NK-92 treated with Interleukin-12 subunit alpha and Interleukin-12 subunit beta, amount 100 ng/mL, for 24 hours (cell line): Measurements from ENCODE around the gene DPYSL4.

Source experiments
- DNase-seq: peaks from one replicate; lab custom pipeline; 2025; lab: John Stamatoyannopoulos, UW

Gene DPYSL4

GRCh38 chr10:132178672-132179545 lies 7.8 kb upstream of the DPYSL4 start:
- no peak for DNase-seq

- no peak for DNase-seq
These were observed 7.0 kb upstream of the DPYSL4 start for GRCh38 chr10:132179551-132180392.

DNA sequence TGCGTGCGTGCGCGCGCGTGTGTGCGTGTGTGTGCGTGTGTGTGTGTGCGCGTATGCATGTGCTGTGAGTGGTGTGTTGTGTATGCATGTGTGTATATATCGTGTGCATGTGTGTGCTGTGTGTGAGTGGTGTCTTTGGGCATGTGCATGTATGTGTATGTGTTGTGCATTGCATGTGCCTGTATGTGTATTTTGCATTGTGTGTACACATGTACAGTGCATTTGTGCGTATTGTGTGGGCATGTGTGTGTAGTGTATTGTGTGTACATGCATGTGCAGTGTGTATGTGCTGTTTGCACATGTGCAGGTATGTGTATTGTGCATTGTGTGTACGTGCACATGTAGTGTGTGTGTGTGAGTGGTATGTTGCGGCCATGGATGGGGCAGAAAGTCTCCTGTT lies 6.0 kb upstream of the DPYSL4 start:
- DNase-seq = no peak

- DNase-seq = no peak
These were observed 4.9 kb upstream of the DPYSL4 start for GRCh38 chr10:132181691-132182425.

GRCh38 chr10:132182591-132182990 lies 4.2 kb upstream of the DPYSL4 start:
- DNase-seq = no peak

- no peak for DNase-seq
These were observed 3.7 kb upstream of the DPYSL4 start for GRCh38 chr10:132183046-132183445.

DNA sequence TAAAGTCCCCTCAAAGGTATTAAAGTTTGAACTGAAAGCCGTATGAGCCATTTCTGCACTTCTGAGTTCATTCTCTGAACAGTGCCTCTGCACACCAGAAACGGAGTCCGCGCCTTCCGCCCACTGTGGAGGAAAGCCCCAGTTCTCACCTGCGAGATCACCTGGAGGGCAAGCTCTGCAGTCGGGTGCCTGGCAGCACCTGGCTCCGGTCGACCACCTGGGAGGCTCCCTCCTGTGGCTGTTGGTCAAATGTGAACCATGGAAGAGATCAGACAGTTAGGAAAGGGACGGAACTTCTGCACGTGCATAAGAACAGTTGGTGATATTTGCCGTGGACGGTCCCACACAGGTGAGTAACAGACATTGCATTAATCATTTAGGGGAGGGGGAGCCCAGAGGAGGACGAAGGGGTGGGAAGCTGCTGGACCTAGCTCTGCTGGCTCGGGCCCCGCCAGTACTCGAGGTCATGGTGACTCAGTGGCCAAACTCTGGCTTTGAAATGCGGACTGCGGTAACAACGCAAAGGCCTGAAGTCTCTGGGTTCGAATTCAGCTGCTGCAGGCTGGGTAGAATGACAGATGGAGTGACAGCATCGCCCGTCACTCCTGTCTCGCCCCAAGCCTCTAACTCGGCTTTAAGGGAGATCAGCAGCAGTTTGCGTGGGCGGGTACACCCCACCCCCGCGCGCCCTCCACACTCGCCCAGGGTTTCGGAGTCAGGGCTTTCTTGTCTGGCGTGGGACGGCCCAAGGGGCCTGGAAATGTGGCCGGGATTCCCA lies 1.7 kb upstream of the DPYSL4 start:
- DNase-seq = no peak

- no peak for DNase-seq
These were observed 904 bp upstream of the DPYSL4 start for GRCh38 chr10:132185601-132186487.

DNA sequence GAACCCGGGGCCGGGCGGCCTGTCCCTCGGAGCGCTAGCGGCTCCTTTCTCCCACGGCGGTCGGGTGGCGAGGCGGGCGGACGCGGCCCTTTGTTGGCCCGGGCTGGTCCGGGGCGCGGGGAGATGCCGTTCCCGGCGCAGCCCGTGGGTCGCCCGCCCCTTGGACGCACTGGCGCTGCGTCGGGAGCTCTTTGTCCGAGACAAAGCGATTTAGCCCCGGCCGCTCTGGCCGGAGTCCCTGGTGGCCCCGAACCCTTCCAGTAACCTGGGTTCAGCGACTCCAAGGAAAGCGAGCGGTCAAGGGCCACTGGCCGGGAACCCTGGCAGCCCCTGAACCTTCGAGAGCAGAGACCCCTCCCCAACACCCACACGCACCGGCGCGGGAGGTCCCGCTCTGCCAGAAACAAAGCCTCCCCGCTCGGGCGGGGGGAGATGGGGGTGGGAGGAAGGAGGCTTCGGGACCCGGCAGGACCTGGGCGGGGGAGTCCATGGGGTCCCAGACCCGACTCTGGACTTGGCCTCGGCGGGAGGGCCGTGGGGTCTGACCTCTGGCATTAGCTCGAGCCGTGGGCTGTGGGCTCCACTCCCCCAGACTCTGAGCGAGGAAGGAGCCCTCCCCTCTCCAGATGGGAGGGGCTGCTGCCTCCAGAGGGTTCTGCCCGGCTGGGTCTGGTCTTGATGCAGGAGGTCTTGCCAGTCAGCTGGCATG lies 836 bp downstream of the DPYSL4 start:
- no peak for DNase-seq

DNA sequence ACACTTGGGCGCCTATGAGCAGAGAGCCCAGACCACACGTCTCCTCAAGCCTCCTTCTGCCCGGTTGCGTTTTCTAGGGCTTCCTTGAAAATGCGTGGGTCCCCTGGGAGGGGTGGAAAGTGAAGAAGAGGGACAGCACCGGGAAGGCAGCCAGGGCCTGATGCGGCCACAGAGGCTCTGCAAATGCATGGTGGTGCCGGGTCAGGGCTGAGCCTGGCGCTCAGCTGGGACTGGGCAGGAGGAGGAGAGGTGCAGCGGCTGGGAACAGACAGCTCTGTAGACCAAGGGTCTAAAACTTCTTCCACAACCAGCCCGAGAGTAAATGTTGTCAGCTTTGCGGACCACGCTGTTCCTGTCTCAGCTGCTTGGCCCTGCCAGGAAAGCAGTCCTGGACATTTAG lies 1.6 kb downstream of the DPYSL4 start:
- no peak for DNase-seq

DNA sequence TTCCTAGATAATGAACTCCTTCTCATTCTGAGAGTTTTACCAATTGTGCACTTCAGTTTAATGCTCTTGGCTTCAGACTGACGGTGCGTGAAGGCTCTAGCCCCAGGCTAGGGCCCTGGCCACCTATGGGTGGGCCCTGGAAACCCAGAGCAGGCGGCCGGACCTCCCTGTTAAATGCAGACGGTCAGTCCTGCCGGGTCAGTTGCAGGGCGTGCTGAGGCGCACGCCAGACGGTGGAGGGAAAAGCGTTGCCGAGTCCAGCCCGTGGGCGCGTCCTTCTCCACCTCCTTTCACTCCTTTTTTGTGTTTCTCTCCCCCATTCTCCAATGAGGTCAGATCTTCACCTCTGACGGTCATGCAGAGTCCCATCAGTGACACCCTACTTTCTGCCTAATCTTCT lies 2.3 kb downstream of the DPYSL4 start:
- DNase-seq = no peak

DNA sequence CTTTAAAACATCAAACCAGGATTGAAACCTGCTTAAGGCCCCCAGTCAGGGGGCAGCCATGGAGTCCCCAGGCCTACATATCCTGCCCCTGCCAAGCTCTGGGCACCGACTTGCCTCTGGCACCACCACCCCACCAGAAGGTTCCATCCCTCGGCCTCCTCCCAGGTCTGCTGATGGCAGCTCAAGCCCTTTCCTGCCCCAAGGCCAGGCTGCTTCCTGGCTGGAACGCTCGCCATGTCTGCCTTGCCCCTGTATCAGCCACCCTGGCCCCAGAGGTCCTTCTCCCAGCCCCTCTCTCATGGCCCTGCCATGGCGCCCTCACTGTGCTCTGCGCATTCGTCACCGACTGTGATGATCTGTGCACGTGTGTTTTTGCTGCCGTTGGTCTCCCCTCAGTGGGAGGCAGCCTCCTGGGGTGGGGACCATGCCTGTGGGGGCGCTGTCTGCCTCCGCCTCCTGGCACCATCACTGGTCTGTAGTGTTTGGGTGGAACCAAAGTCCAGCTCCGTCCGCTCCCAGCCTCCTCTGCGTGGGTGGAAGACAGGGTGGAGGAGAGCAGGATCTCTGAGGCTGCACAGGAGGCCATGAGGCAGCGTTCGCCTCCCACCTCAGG lies 3.2 kb downstream of the DPYSL4 start:
- DNase-seq = no peak

- no peak for DNase-seq
These were observed 5.6 kb downstream of the DPYSL4 start for GRCh38 chr10:132192076-132192975.

- DNase-seq = no peak
These were observed 6.4 kb downstream of the DPYSL4 start for GRCh38 chr10:132192991-132193665.

DNA sequence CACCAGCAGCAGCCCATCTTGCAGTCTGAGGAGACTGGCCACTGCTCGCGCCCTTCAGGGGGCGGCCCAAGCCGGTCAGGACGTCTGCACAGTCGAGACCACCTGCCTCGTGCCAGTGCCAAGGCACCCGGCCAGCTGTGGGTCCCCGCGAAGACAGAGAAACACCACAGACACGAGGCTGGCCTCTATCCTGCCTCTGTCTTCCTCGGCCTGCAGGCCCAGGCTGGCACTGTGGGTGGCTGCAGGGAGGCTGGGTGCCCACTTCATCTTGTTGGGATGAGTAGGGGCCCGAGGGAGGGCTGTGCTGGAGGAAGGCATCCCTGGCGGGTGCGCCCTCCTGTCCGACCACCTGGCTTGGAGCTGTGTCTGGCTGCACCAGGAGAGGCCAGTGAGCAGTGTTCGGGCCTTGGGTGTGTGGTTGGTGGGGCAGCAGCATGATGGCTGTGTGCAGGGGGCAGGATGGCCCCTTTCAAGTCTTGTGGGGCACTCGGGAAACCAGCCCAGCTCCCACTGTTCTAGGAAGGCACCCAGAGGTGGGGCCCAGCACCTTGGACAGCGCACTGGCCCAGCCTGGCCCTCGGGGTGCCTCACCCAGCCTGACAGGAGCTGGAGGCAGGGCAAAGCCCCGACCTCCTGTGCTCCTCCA lies 7.3 kb downstream of the DPYSL4 start:
- DNase-seq = no peak

GRCh38 chr10:132194726-132195125 lies 8.0 kb downstream of the DPYSL4 start:
- no peak for DNase-seq

DNA sequence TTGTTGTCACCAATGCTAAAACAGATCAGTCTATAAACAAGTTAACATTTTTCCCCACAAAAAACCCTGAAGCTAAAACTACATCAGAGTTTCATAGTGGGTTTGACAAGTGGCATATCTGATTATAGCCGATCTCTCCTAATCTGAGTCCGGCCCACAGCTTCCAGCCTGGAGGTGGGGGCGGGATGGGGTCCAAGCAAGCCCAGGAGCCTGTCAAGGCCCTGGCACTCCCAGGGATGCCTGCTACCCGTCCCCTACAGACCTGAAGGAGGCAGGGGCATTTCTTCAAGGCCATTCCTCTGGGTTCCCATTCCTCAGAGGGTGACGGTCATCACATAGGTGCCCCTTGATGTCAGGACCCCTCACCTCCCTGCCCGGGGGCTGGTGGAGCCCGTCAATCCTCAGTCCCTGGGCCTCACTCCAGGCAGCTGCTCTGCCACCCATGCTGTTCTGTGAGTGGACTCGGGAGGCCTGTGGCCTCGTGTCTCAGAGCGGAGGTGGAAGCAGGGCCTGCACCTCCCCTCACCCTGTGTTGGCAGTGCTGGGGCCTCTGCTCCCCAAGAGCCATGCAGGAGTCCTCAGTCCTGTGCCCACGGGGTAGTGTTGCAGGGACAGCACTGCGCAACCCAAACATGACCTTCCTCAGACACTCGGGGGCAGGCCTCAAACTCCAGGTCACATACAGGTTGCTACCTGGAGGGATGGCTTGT lies 8.8 kb downstream of the DPYSL4 start:
- DNase-seq = no peak
